HepG2 (cell line): ENCODE measurements around the gene CASKIN1. TPM values are rescaled to one million over a fixed set of nuclear protein-coding genes. Genes with fewer than 3 reads are reported as not detected.
A peak's percentile ranks its signal among the peaks of the same experiment; 100 is the strongest.

Experiments
- AGO2 ChIP-seq: fragments of 200-400 bp; formaldehyde crosslinking; optimal IDR thresholded peaks from 2 replicates; pipeline ENCODE3; 2017; ENCODE audit warnings: mild to moderate bottlenecking, low read depth, low read length, moderate library complexity
- DDIT3 ChIP-seq: sonication (generic); formaldehyde crosslinking; IDR thresholded peaks from 2 replicates; pipeline ENCODE4 v1.4.0; 2020; ENCODE audit warnings: mild to moderate bottlenecking, missing genetic modification reagents
- HDAC2 ChIP-seq: sonication (generic); formaldehyde crosslinking; IDR thresholded peaks from 2 replicates; pipeline ENCODE4 v1.4.0; 2020; ENCODE audit warnings: missing genetic modification reagents
- LRRFIP1 ChIP-seq: sonication (generic); formaldehyde crosslinking; conservative IDR thresholded peaks from 2 replicates; pipeline ENCODE4 v1.4.0; 2020; ENCODE audit warnings: missing genetic modification reagents
- MAFK ChIP-seq, 2 experiments: IDR thresholded peaks in 1 of 2; conservative IDR thresholded peaks in 1 of 2; 2 replicates each; pipeline ENCODE4 v1.6.1; 2011; ENCODE audit warnings: improper control_type of control experiment in 2 of 2, low read length in 2 of 2
- NFIB ChIP-seq: sonication (generic); formaldehyde crosslinking; IDR thresholded peaks from 2 replicates; pipeline ENCODE4 v1.9.0; 2021; ENCODE audit warnings: missing genetic modification reagents, mild to moderate bottlenecking, borderline replicate concordance
- PHF5A ChIP-seq: IDR thresholded peaks from one replicate; pipeline ENCODE4 v1.6.1; 2018; ENCODE audit warnings: low read depth, missing genetic modification reagents; ENCODE audit not compliant: unreplicated experiment
- SOX13 ChIP-seq, 3 experiments: fragments of 450-650 bp in 1 of 3; sonication (generic) in 1 of 3; formaldehyde crosslinking in 1 of 3; IDR thresholded peaks in 2 of 3; conservative IDR thresholded peaks in 1 of 3; 2 replicates each; pipeline versions ENCODE4 v1.5.0 to v1.6.1; 2016 to 2020; ENCODE audit warnings: antibody characterized with exemption in 1 of 3, mild to moderate bottlenecking in 1 of 3, missing compliant biosample characterization in 1 of 3, missing genetic modification reagents in 1 of 3, moderate library complexity in 1 of 3
- SPEN ChIP-seq: sonication (generic); formaldehyde crosslinking; IDR thresholded peaks from 2 replicates; pipeline ENCODE4 v1.5.1; 2020; ENCODE audit warnings: low read depth, mild to moderate bottlenecking, missing genetic modification reagents
- ZKSCAN8 ChIP-seq: IDR thresholded peaks from 2 replicates; pipeline ENCODE4 v1.6.1; 2016; ENCODE audit warnings: borderline replicate concordance, missing genetic modification reagents, missing compliant biosample characterization
- ZNF136 ChIP-seq: sonication (generic); formaldehyde crosslinking; IDR thresholded peaks from 2 replicates; pipeline ENCODE4 v1.8.1; 2022; ENCODE audit warnings: low read depth, mild to moderate bottlenecking, moderate library complexity, missing genetic modification reagents
- ZNF34 ChIP-seq: sonication (generic); formaldehyde crosslinking; IDR thresholded peaks from 2 replicates; pipeline ENCODE4 v1.4.0; 2020; ENCODE audit warnings: mild to moderate bottlenecking, missing genetic modification reagents, borderline replicate concordance
- ZNF556 ChIP-seq: sonication (generic); formaldehyde crosslinking; IDR thresholded peaks from 2 replicates; pipeline ENCODE4 v1.4.0; 2020; ENCODE audit warnings: mild to moderate bottlenecking, missing genetic modification reagents, borderline replicate concordance
- polyA plus RNA-seq, 8 experiments: library from polyadenylated mRNA; depleted of rRNA in 3 of 8; stranded (reverse) in 7 of 8; unstranded in 1 of 8; fragments of >200 nt; fragmentation: Illumina TruSeq in 4 of 8; extraction: Trizol in 4 of 8; gene quantifications; 2 replicates each; pipeline versions ENCODE4 v1.2.1 to v1.2.3, GENCODE V29; 2011 to 2016; ENCODE audit warnings: low read depth in 4 of 8, missing spikeins in 1 of 8, mixed read lengths in 1 of 8; ENCODE audit not compliant: insufficient read depth in 1 of 8
- total RNA-seq, 5 experiments: library from RNA; depleted of rRNA; stranded (reverse); fragments of >200 nt; fragmentation: Illumina TruSeq; extraction: Trizol; gene quantifications; 2 replicates each; pipeline ENCODE4 v1.2.3, GENCODE V29; 2016; ENCODE audit warnings: low read depth in 1 of 5
- TF ChIP-seq, protein P1 (sequence below): sonication (generic); formaldehyde crosslinking; IDR thresholded peaks from 2 replicates; pipeline ENCODE4 v1.8.0; 2022; ENCODE audit warnings: mild to moderate bottlenecking, missing genetic modification reagents; ENCODE audit not compliant: insufficient replicate concordance
- TF ChIP-seq, protein P2 (sequence below): sonication (generic); formaldehyde crosslinking; IDR thresholded peaks from 2 replicates; pipeline ENCODE4 v1.8.1; 2022; ENCODE audit warnings: low read depth, mild to moderate bottlenecking, missing genetic modification reagents
- TF ChIP-seq, protein P3 (sequence below): sonication (generic); formaldehyde crosslinking; IDR thresholded peaks from 2 replicates; pipeline ENCODE4; 2020; ENCODE audit warnings: missing genetic modification reagents, mild to moderate bottlenecking, borderline replicate concordance

The CASKIN1 gene
- total and polyA plus RNA-seq, 2 of the 13 experiments (the other 11 are each of a cell fraction or from before 2014, with no cell fraction given), result 1.2 to 2.2 TPM

DNA sequence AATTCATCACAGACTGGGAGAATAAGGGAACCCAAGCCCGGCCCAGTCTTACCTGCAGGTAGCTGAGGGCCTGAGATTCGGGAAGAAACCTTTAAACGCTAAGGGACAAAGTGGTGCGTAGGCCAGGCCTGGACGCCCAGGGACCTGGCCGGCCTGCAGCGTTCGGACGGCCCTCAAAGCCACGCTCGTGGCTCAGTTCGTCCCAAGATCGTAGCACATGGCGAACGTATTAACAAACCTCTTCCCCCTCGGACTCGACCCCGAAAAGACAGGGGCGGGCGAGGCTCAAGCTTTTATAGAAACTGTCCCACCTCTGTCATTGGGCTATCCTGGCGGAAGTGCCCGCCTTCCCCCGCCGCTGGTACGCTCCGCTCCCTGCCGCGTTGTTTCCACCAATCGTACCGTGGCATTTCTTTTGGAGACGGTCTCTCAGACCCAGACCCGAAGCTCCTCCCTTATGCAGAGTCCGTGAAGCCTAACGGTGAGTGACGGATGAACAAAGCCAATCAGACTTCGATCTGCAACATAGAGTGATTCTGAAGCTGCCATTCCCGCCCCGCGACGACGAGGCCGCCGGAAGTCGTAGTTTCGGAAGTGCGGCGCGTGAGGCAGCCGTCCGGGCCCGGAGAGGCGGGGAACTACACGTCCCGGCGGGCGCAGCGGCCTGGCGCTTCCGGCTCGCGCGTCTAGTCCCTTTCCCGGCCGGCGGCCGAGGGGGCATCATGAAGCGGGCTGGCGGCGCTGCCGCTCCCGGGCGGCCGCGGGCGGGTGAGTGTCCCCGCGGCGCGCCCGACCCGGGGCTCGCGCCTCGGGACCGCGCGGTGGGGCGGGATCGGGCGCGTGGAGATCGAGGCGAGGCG lies 41.1 kb downstream of the CASKIN1 start, which contains the start of gene TRAF7 (continued):
- TF ChIP-seq, protein P1, sequence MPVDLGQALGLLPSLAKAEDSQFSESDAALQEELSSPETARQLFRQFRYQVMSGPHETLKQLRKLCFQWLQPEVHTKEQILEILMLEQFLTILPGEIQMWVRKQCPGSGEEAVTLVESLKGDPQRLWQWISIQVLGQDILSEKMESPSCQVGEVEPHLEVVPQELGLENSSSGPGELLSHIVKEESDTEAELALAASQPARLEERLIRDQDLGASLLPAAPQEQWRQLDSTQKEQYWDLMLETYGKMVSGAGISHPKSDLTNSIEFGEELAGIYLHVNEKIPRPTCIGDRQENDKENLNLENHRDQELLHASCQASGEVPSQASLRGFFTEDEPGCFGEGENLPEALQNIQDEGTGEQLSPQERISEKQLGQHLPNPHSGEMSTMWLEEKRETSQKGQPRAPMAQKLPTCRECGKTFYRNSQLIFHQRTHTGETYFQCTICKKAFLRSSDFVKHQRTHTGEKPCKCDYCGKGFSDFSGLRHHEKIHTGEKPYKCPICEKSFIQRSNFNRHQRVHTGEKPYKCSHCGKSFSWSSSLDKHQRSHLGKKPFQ, result no peak
- TF ChIP-seq, protein P2, sequence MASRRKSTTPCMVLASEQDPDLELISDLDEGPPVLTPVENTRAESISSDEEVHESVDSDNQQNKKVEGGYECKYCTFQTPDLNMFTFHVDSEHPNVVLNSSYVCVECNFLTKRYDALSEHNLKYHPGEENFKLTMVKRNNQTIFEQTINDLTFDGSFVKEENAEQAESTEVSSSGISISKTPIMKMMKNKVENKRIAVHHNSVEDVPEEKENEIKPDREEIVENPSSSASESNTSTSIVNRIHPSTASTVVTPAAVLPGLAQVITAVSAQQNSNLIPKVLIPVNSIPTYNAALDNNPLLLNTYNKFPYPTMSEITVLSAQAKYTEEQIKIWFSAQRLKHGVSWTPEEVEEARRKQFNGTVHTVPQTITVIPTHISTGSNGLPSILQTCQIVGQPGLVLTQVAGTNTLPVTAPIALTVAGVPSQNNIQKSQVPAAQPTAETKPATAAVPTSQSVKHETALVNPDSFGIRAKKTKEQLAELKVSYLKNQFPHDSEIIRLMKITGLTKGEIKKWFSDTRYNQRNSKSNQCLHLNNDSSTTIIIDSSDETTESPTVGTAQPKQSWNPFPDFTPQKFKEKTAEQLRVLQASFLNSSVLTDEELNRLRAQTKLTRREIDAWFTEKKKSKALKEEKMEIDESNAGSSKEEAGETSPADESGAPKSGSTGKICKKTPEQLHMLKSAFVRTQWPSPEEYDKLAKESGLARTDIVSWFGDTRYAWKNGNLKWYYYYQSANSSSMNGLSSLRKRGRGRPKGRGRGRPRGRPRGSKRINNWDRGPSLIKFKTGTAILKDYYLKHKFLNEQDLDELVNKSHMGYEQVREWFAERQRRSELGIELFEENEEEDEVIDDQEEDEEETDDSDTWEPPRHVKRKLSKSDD (CRISPR knock-in tag), result peak; percentile 75; the same call in 1 of the 2 replicates
- TF ChIP-seq ZNF556 (no peak), PHF5A (CRISPR knock-in tag) (no peak), ZKSCAN8 (CRISPR knock-in tag) (no peak), MAFK (conservative IDR thresholded peaks at IDR 0.05 in 1 of 2, IDR thresholded peaks at IDR 0.05 in 1 of 2; ENCODE audit: low read length in 2 of 2) (no peak), HDAC2 (CRISPR knock-in tag) (peak; percentile 48; the same call in 1 of the 2 replicates), LRRFIP1 (no peak), SOX13 (IDR thresholded peaks at IDR 0.05) (no peak), SOX13 (CRISPR knock-in tag; conservative IDR thresholded peaks at IDR 0.05 in 1 of 2, IDR thresholded peaks at IDR 0.05 in 1 of 2) (0 out of 4 replicates have a peak, but pooled peaks of 1 of the 2 experiments have one; percentile 10), SPEN (CRISPR knock-in tag) (peak; percentile 91), ZNF34 (CRISPR knock-in tag) (peak; percentile 64; the same call in 1 of the 2 replicates), AGO2 (peak; percentile 96), NFIB (CRISPR knock-in tag) (no peak), DDIT3 (no peak), ZNF136 (CRISPR knock-in tag) (no peak)
- TF ChIP-seq, protein P3, sequence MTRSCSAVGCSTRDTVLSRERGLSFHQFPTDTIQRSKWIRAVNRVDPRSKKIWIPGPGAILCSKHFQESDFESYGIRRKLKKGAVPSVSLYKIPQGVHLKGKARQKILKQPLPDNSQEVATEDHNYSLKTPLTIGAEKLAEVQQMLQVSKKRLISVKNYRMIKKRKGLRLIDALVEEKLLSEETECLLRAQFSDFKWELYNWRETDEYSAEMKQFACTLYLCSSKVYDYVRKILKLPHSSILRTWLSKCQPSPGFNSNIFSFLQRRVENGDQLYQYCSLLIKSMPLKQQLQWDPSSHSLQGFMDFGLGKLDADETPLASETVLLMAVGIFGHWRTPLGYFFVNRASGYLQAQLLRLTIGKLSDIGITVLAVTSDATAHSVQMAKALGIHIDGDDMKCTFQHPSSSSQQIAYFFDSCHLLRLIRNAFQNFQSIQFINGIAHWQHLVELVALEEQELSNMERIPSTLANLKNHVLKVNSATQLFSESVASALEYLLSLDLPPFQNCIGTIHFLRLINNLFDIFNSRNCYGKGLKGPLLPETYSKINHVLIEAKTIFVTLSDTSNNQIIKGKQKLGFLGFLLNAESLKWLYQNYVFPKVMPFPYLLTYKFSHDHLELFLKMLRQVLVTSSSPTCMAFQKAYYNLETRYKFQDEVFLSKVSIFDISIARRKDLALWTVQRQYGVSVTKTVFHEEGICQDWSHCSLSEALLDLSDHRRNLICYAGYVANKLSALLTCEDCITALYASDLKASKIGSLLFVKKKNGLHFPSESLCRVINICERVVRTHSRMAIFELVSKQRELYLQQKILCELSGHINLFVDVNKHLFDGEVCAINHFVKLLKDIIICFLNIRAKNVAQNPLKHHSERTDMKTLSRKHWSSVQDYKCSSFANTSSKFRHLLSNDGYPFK, result peak; percentile 79; the same call in 1 of the 2 replicates
